SK-N-SH (cell line): ENCODE data around the gene CNGA2. TPM values are rescaled to one million over a fixed set of nuclear protein-coding genes. Genes with fewer than 3 reads are reported as not detected.

Experiments used
- CTCF ChIA-PET: fragments of 300-600, 350-600 bp; formaldehyde crosslinking; extraction: SDS; loops from one replicate; lab custom pipeline; 2021; lab: Yijun Ruan, JAX
- POLR2A ChIA-PET: fragments of 350-600 bp; sonication (Branson Sonifier 250); formaldehyde crosslinking; extraction: SDS; loops from one replicate; lab custom pipeline; 2020; ENCODE audit warnings: antibody characterized with exemption, inconsistent platforms; lab: Yijun Ruan, JAX
- DNase-seq: peaks from one replicate; pipeline ENCODE4 v3.0.0; 2012
- H2AFZ ChIP-seq: fragments of 200-600 bp; sonication (generic); 2 replicates; pipeline ENCODE4 v1.8.1; 2016; ENCODE audit warnings: antibody characterized with exemption, mild to moderate bottlenecking, low read depth
- H3F3A ChIP-seq: fragments of 200-600 bp; sonication (generic); replicated peaks from 2 replicates; pipeline ENCODE3; 2016; ENCODE audit warnings: antibody characterized with exemption, mild to moderate bottlenecking; ENCODE audit not compliant: insufficient read depth
- H3K27ac ChIP-seq, 2 experiments: fragments of 200-500 bp in 1 of 2; fragments of 200-600 bp in 1 of 2; sonication (Bioruptor generic) in 1 of 2; sonication (generic), shearing (Covaris generic) in 1 of 2; 2 replicates each; pipeline versions ENCODE4 v1.5.1 to v1.6.1; 2014 to 2016; ENCODE audit warnings: low read depth in 2 of 2, inconsistent platforms in 1 of 2, low read length in 1 of 2, mild to moderate bottlenecking in 1 of 2, mixed read lengths in 1 of 2
- H3K27me3 ChIP-seq: fragments of 200-600 bp; sonication (generic), shearing (Covaris generic); 2 replicates; pipeline ENCODE4 v1.6.1; 2016; ENCODE audit warnings: mixed run types; ENCODE audit not compliant: insufficient read depth
- H3K36me3 ChIP-seq, 2 experiments: fragments of 200-500 bp in 1 of 2; fragments of 200-600 bp in 1 of 2; sonication (Bioruptor generic) in 1 of 2; sonication (generic) in 1 of 2; replicated peaks in 1 of 2; 2 replicates each; pipeline versions ENCODE3 to v1.5.1; 2014 to 2016; ENCODE audit warnings: low read length in 1 of 2, mild to moderate bottlenecking in 1 of 2; ENCODE audit not compliant: insufficient read depth in 2 of 2, control insufficient read depth in 1 of 2
- H3K4me1 ChIP-seq, 2 experiments: fragments of 200-500 bp in 1 of 2; fragments of 200-600 bp in 1 of 2; sonication (Bioruptor generic) in 1 of 2; sonication (generic), shearing (Covaris generic) in 1 of 2; 2 replicates each; pipeline versions ENCODE4 v1.5.1 to v1.6.1; 2014 to 2016; ENCODE audit warnings: low read depth in 1 of 2, low read length in 1 of 2, mixed run types in 1 of 2; ENCODE audit not compliant: insufficient read depth in 2 of 2, control insufficient read depth in 1 of 2
- H3K4me2 ChIP-seq: fragments of 200-600 bp; sonication (generic), shearing (Covaris generic); 2 replicates; pipeline ENCODE4 v1.6.1; 2017; ENCODE audit warnings: mixed run types
- H3K4me3 ChIP-seq, 2 experiments: fragments of 200-500 bp in 1 of 2; fragments of 200-600 bp in 1 of 2; sonication (Bioruptor generic) in 1 of 2; sonication (generic), shearing (Covaris generic) in 1 of 2; 2 replicates each; pipeline versions ENCODE4 v1.5.1 to v1.8.1; 2014 to 2016; ENCODE audit warnings: low read depth in 2 of 2, inconsistent platforms in 1 of 2, low read length in 1 of 2, mild to moderate bottlenecking in 1 of 2, mixed read lengths in 1 of 2, moderate library complexity in 1 of 2
- H3K79me2 ChIP-seq: fragments of 200-600 bp; sonication (generic); 2 replicates; pipeline ENCODE4 v1.8.1; 2017; ENCODE audit warnings: mild to moderate bottlenecking; ENCODE audit not compliant: insufficient read depth
- H3K9ac ChIP-seq: fragments of 200-600 bp; sonication (generic); 2 replicates; pipeline ENCODE4 v1.6.1; 2017; ENCODE audit warnings: mixed run types
- H3K9me2 ChIP-seq: fragments of 200-600 bp; sonication (generic); 2 replicates; pipeline ENCODE4 v1.6.1; 2017; ENCODE audit warnings: mixed run types
- H3K9me3 ChIP-seq: fragments of 200-600 bp; sonication (generic); 2 replicates; pipeline ENCODE4 v1.6.1; 2017; ENCODE audit warnings: mixed run types, mild to moderate bottlenecking, moderate library complexity
- H4K20me1 ChIP-seq: fragments of 200-600 bp; sonication (generic); 2 replicates; pipeline ENCODE4 v1.6.1; 2017; ENCODE audit warnings: mild to moderate bottlenecking, mixed run types; ENCODE audit not compliant: insufficient read depth
- ELF1 ChIP-seq: IDR thresholded peaks from 2 replicates; pipeline ENCODE4 v1.4.0; 2012
- FOSL2 ChIP-seq: IDR thresholded peaks from 2 replicates; pipeline ENCODE4 v1.4.0; 2012; ENCODE audit warnings: low read depth, mild to moderate bottlenecking, moderate library complexity, borderline replicate concordance
- GABPA ChIP-seq: IDR thresholded peaks from 2 replicates; pipeline ENCODE4 v1.4.0; 2012; ENCODE audit warnings: low read depth, mild to moderate bottlenecking
- GATA2 ChIP-seq: sonication (generic); formaldehyde crosslinking; IDR thresholded peaks from 2 replicates; pipeline ENCODE4 v1.5.0; 2020; ENCODE audit warnings: mild to moderate bottlenecking, missing genetic modification reagents
- MAX ChIP-seq: IDR thresholded peaks from 2 replicates; pipeline ENCODE4 v1.4.0; 2012; ENCODE audit warnings: low read depth
- MEF2A ChIP-seq: IDR thresholded peaks from 2 replicates; pipeline ENCODE4 v1.4.0; 2012; ENCODE audit warnings: low read depth, borderline replicate concordance
- NRF1 ChIP-seq: IDR thresholded peaks from 2 replicates; pipeline ENCODE4 v1.6.1; 2012; ENCODE audit warnings: low read depth, mild to moderate bottlenecking, low read length
- PBX3 ChIP-seq: IDR thresholded peaks from 2 replicates; pipeline ENCODE4; 2012
- POLR2AphosphoS5 ChIP-seq: IDR thresholded peaks from 2 replicates; pipeline ENCODE4 v1.6.1; 2012; ENCODE audit warnings: low read depth, low read length
- RCOR1 ChIP-seq: fragments of 150-350 bp; IDR thresholded peaks from 2 replicates; pipeline ENCODE4 v1.6.1; 2017; ENCODE audit warnings: antibody characterized with exemption, low read length
- REST ChIP-seq: IDR thresholded peaks from 2 replicates; pipeline ENCODE4 v1.6.1; 2012; ENCODE audit warnings: mild to moderate bottlenecking, low read depth, low read length, moderate library complexity
- RFX5 ChIP-seq: IDR thresholded peaks from 2 replicates; pipeline ENCODE4 v1.6.1; 2012; ENCODE audit warnings: mild to moderate bottlenecking, improper control_type of control experiment, low read length
- RXRA ChIP-seq: IDR thresholded peaks from 2 replicates; pipeline ENCODE4 v1.4.0; 2012; ENCODE audit warnings: low read depth, mild to moderate bottlenecking, borderline replicate concordance
- TAF1 ChIP-seq: IDR thresholded peaks from 2 replicates; pipeline ENCODE4 v1.6.1; 2012; ENCODE audit warnings: low read depth, mild to moderate bottlenecking, low read length, moderate library complexity, borderline replicate concordance
- TCF12 ChIP-seq: IDR thresholded peaks from 2 replicates; pipeline ENCODE4 v1.4.0; 2012
- USF2 ChIP-seq: fragments of 150-350 bp; IDR thresholded peaks from 2 replicates; pipeline ENCODE4 v1.6.1; 2017; ENCODE audit warnings: antibody characterized with exemption, low read length, low read depth, borderline replicate concordance
- YY1 ChIP-seq: IDR thresholded peaks from 2 replicates; pipeline ENCODE4 v1.4.0; 2012; ENCODE audit warnings: low read depth, mild to moderate bottlenecking
- WGBS: methylation state at CpG from one replicate; pipeline ENCODE4 v1.1.6; 2017; ENCODE audit warnings: low lambda C conversion rate; 5-methylcytosine and 5-hydroxymethylcytosine counted together
- polyA plus RNA-seq, 3 experiments: library from polyadenylated mRNA; depleted of rRNA; stranded (reverse); fragments of >200 nt; gene quantifications; 2 replicates each; pipeline ENCODE4 v1.2.3, GENCODE V29; 2012
- TF ChIP-seq, protein P1 (sequence below): IDR thresholded peaks from 2 replicates; pipeline ENCODE4 v1.4.0; 2012; ENCODE audit warnings: low read depth, borderline replicate concordance
- TF ChIP-seq, protein P2 (sequence below): fragments of 150-350 bp; IDR thresholded peaks from 2 replicates; pipeline ENCODE4 v1.6.1; 2016; ENCODE audit warnings: mild to moderate bottlenecking, low read depth, low read length

CNGA2 gene
- polyA plus RNA-seq, 1 of the 3 experiments (the other 2 are of a cell fraction) = not detected

GRCh38 chrX:151688695-151689094 is 45.9 kb upstream of the CNGA2 start:
- Histone ChIP-seq H3K79me2 (no peaks in the 10 kb centered on the region), H2AFZ (no peak overlapping the region), H3K9me2 (no peaks in the 10 kb centered on the region), H3K4me1 (no peaks in the 10 kb centered on the region), H3K36me3 (no peaks in the 10 kb centered on the region), H3K27me3 (peaks cover 13% of the 10 kb centered on the region; the same call in 1 of the 2 replicates), H3K9me3 (no peaks in the 10 kb centered on the region), H3K9ac (no peak overlapping the region), H3F3A (no peaks in the 10 kb centered on the region), H3K27ac (no peak overlapping the region), H3K4me2 (no peak overlapping the region), H4K20me1 (no peaks in the 10 kb centered on the region), H3K4me3 (no peak overlapping the region)
- ChIA-PET CTCF (no interaction called here), POLR2A (no interaction called here)
- DNase-seq = no peak
- TF ChIP-seq REST (no peak), ELF1 (no peak), GABPA (no peak), NRF1 (no peak), TAF1 (no peak), GATA2 (CRISPR knock-in tag) (no peak), USF2 (no peak)
- TF ChIP-seq, protein P1, sequence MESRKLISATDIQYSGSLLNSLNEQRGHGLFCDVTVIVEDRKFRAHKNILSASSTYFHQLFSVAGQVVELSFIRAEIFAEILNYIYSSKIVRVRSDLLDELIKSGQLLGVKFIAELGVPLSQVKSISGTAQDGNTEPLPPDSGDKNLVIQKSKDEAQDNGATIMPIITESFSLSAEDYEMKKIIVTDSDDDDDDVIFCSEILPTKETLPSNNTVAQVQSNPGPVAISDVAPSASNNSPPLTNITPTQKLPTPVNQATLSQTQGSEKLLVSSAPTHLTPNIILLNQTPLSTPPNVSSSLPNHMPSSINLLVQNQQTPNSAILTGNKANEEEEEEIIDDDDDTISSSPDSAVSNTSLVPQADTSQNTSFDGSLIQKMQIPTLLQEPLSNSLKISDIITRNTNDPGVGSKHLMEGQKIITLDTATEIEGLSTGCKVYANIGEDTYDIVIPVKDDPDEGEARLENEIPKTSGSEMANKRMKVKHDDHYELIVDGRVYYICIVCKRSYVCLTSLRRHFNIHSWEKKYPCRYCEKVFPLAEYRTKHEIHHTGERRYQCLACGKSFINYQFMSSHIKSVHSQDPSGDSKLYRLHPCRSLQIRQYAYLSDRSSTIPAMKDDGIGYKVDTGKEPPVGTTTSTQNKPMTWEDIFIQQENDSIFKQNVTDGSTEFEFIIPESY = no peak

DNA sequence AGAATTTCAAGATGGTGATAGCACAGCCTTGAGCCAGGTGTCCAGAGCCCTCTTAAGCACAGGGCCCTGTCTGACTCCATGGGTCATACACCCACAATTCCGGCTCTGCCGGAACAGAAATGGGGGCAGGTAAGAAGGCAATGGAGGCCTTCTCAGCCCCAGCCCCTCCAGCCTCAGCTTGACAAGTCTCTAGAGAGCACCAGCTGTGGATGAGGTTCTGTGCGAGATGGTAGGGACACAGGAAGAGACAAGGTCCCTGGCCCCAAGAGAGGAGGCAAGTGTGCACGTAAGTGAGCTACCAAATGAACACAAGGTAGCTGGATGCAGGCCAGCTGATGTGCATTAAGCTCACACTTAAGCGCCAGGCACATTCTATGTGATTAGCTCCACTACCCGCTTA is 41.7 kb upstream of the CNGA2 start:
- ChIA-PET POLR2A (no interaction called here), CTCF (no interaction called here)
- H3K9me3 ChIP-seq = no peaks in the 10 kb centered on the region
- TF ChIP-seq POLR2AphosphoS5 (no peak), PBX3 (no peak), NRF1 (no peak), ELF1 (no peak), RCOR1 (no peak), TCF12 (no peak), TAF1 (no peak), FOSL2 (no peak), YY1 (no peak), GATA2 (CRISPR knock-in tag) (no peak), RXRA (no peak), MEF2A (no peak), MAX (no peak), RFX5 (no peak)
- TF ChIP-seq, protein P2, sequence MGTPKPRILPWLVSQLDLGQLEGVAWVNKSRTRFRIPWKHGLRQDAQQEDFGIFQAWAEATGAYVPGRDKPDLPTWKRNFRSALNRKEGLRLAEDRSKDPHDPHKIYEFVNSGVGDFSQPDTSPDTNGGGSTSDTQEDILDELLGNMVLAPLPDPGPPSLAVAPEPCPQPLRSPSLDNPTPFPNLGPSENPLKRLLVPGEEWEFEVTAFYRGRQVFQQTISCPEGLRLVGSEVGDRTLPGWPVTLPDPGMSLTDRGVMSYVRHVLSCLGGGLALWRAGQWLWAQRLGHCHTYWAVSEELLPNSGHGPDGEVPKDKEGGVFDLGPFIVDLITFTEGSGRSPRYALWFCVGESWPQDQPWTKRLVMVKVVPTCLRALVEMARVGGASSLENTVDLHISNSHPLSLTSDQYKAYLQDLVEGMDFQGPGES = no peak

More for the DNA sequence above, 41.7 kb upstream of the CNGA2 start:
- no peak overlapping the region for H3K4me2 ChIP-seq
- H3K4me3 ChIP-seq = no peak overlapping the region
- H3K79me2 ChIP-seq = no peaks in the 10 kb centered on the region
- no peak for DNase-seq
- no peaks in the 10 kb centered on the region for H4K20me1 ChIP-seq
- H3K36me3 ChIP-seq = no peaks in the 10 kb centered on the region
- 4% methylated on average over 6 of the region's 6 CpGs for WGBS
- no peak overlapping the region for H3K9ac ChIP-seq
- H3K27me3 ChIP-seq = peaks cover 28% of the 10 kb centered on the region; the same call in 1 of the 2 replicates
- no peaks in the 10 kb centered on the region for H3K4me1 ChIP-seq
- no peaks in the 10 kb centered on the region for H3F3A ChIP-seq
- H2AFZ ChIP-seq = no peak overlapping the region
- no peaks in the 10 kb centered on the region for H3K9me2 ChIP-seq
- no peak overlapping the region for H3K27ac ChIP-seq
